HG02870 (cell line): ENCODE results near the gene SH3PXD2B.

Experiments used
- ATAC-seq: cut with Tn5 transposase; IDR thresholded peaks from one replicate; pipeline ENCODE4 v1.9.1; 2021; ENCODE audit warnings: mild to moderate bottlenecking, moderate library complexity; ENCODE audit not compliant: unreplicated experiment

The SH3PXD2B gene

DNA sequence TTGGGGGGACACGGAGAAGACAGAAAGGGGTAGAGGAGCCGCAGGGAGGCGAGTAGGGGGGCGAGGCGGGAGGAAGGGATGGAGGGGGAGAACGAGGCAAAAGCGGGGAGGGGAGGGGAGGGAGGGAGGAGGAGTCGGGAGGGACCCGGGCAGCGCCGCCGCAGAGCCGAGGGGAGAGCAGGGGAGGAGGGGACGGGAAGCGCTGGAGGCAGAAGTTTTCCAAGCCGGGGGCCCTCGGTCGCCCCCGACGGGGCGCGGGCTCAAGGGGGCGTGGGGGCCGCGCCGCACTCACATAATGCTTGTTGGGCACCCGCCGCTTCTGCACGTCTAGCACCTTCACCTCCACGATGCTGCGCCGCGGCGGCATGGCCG, 353 bp downstream of the SH3PXD2B start:
- no peak for ATAC-seq

DNA sequence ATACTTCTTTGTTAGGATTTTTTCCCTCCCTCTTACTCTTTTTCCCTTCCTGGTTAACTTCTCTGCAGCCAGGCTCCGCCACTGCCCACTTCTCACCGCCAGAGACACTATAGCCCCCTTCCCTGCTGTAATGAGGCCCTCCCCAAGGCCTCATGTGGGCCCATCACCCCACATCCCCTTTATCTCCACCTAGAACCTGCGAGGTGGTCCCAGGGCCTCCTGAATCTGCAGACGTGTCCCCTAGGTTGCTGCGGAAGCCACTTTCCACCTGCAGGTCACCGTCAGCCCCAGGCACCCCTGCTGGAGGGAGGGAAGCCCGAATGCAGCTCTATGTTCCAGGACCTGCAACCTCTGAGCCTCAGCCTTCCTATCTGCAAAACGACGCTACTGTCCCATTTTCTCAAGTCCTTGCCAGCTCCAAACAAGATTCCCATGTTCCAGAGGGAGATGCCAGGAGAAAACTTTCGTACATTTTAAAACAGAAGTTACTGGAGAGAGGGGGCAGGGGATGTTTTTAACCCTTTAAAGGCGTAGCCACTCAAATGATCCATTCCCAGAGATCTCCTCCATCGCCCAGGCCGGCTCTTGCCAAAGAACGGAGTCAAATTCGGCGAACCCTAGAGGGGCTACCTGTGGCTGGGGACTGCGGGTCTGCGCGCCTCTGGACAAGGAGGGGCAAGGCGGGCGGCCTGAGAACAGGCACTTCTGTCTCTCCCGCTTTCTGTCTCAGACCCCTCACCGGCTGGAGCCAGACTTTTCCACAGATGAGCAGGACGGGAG, 929 bp downstream of the SH3PXD2B start:
- ATAC-seq = no peak

DNA sequence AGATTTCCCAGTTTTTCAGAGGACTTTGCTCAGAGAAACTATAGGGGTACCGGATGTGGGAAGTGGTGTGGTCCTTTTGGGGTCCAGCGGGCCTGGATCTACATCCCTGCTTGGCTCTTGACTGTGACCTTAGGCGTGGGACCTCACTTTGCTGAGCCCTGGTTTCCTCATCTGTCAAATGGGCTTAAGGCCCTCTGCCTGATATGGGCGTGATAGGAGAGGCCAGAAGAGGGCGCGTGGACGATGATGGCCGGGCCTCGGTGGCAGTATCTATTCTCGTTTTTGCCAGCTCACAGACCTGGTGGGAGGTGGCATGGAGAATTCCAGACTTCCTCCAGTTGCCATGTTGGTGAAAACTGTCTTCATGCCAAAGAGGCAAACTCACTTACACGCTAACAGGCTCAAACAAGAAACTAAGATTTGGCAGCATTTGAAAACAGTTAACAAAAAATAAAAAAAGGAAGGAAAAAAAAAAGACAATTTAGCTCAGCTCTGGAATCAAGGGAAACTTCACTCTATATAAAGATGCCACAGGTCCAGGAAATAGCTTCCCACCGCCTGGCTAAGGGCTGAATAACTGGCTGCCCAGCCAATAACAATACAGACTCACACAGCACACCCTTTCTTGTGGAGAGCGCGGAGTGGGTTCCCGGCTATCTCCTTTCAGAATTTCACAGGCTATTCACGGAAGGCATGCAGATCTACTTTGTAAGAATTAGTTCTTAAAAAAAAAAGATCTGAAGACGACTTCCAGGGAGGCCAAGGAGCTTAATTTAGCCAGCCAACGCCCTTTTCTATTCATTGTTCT, 1.7 kb downstream of the SH3PXD2B start:
- no peak for ATAC-seq

DNA sequence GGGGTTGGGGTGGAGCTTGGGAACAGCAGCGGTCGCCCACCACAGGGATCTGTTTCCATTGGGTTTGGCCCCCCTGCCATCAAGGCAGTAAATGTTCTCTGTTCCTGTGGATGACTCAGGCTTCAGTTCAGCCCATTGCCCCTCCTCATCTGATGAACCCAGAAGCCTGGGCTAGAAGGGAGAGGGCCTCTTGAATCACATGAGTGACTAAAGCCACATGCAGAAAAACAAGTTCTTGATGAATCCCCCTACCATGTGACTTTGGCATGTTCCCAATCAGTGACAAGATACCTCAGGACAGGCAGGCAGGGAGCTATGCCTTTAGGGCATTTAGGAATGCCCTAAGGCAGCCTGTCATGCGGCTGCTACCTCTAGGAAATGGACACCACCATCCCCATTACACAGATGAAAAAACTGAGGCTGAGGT, 2.5 kb downstream of the SH3PXD2B start:
- no peak for ATAC-seq

DNA sequence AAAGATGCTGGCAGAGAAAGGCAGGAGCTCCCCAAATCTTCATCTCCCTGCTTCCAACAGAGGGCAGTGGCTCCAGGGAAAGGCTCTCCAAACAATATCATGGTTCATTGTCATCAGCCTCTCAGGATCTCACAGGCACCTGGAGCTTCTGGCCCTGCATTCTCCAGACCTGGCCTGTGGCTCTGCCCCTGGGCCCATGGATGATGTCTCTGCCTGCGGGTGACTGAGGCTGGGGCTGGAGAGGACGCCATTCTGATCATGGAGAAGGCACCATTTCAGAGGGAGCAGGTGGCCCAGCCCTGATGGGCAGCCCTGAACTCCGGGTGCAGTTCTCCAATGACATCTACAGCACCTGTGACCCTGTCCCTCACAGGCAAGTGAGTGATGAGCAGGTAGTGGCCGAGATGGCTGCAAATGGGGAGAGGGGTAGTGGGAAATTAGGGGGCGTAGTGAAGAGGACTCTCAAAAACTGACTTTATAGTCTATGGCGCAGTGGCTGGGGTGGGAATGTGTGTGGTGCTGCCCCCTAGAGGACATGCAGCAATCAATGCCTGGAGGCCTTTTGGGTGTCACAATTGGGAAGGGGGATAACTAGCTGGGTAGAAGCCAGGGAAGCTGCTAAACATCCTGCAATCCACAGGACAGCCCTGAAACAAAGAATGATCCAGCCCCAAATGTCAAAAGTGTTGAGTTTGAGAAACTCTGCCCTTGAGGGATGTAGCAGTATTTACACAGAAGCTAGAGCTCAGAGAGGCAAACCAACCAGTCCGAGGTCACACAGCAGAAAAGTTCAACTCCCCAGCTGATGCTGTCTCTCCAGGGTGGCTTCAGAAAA, 3.2 kb downstream of the SH3PXD2B start:
- ATAC-seq = no peak

DNA sequence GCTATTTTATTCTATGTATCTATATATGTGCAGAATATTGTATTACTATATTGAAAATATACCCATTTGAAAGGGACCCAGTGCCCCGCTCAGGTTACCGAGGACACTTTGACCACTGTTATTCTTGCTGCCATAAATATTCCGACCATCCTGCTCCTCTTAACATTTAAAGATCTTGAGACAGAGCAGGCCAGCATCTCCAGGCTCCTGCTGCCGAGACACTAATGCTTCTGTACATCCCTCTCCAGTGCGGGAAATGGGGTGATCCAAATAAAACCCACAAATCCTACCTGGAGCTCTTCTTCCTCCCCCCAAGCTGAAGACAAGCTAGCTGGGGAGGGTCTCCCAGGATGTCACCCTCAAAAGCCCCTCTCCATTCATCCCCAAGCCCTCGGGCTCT, 3.9 kb downstream of the SH3PXD2B start:
- no peak for ATAC-seq

DNA sequence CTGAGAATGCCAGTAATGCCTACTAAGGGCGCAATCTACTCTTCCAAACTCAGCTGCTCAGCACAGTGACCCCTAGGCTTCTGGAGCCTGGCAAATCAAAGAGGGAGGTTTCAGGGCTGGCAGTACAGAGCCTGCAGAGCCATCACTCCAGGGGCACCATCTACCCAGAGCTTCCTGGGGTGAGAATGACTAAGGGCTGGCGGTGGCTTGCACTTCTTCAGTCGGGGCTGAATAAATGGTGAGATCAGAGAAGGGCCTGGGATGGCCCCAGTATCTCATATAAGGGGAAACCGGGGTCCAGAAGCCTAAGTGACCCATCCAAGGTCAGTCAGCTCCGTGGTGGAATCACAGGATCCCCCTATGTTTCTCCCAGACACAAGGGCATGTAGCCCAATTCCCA, 5.3 kb downstream of the SH3PXD2B start:
- no peak for ATAC-seq

DNA sequence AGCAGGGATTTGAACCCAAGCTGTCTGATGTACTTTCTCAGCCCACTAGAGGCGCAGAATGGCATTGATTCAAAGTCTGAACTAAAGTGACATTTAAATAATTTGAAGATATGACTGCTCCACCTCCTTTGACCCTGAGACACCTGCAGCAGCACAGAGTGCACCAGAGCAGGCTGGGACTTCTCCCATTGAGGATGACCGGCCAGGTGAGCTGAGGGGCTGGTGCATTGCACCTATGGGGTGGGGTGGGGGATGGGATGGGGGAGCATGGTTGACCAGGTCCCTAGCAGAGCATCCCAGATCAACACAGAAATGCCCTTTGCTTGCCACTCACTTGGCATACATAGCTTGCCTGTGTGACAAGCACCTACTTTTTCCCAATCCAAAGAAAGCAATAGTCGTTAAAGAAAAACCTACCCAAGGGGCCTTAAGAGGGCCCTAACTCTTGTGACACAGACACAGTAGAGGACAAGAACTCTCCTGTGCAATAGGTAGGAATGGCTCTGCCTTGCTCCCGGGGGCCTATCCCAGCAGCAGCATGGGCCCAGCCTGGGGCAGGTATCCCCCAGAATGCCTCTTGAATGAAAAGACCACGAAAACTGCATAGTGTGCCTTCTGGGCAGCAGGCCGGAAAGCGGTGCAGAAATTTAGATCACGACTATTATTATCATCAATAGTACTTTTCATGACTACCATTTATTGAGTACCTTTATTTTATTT, 6.5 kb downstream of the SH3PXD2B start:
- no peak for ATAC-seq

DNA sequence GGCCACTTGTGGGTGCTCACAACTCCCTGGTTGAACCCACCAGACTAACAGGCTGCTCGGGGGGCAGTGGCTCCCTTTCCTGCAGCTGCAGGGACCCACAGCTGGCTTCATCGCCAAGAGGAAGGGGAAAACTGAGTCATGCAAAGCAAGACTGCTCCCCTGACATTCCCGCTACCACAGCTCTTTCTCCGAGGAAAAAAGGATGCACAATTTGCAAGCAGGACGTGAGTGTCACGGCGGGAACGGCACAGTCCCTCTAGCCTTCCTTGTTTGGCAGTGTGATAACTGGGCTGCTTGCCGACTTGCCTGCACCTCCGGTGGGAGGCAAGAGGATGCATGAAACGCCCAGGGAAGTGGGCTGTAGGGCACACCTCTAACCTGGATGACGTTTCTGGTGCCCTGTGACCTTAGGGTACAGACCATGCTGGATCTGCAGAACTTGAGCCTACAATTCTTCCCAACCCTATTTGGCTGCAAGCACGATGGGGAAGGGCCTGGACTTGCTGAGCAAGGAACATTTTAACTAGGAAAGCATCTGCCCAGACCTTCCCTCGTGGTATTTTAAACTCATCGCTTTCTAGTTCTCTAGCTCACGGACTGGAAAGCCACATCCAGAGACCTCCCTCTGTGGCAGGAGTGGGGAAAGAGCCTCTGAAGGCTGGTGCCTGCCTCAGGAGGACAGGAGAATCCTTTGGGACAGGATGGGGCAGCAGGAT, 7.8 kb downstream of the SH3PXD2B start:
- no peak for ATAC-seq

DNA sequence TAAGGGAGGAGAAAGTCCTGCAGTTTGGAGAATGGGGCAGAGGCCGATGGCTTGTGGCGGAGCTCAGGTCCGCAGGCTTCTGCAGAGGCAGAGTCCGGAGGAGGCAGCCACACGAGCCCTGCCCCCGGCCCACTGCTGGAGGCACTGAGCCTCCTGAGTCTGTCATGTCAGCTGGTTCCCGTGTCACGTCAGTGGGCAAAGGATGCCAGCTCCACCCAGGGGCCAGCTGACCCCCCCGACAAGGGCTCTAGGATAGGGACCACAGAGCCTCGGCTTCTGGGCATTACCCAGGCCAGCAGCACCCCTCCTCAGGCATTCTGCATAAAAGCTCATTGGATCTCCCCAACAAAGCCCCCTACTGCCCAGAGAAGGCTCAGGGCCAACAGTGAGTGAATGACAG, 8.5 kb downstream of the SH3PXD2B start:
- no peak for ATAC-seq

DNA sequence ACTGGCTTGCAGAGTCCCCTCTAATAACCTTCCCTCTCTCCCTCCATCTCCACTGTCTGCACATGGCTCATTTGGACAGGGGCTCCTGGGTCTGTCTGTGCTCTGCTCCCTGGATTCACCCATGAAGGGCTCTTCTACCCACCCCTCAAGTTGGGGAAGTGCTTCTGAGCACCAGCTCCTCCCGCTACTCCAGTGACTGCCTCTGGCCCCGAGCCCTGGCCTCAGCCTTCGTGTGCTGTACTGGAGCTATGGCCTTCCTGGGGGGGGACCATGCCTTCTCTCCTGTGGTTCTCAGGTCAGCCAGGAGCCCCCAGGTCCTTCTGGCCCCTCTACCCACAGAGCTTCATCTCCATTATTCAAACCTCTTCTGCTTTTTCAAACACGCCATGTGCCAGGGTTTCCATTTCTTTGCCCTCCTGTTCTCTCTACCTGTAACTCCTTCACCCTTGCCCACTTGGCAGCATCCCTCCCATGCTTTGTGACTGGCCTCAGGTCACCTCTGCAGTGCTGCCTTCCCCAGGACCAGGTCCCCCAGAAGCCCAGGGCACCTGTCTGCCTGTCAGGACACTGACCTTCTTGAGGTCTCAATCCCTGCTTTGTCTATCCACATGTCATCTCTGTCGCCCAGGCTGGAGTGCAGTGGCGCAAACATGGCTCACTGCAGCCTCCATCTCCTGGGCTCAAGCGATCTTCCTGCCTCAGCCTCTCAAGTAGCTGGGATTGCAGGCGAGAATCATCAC, 9.5 kb downstream of the SH3PXD2B start:
- no peak for ATAC-seq

DNA sequence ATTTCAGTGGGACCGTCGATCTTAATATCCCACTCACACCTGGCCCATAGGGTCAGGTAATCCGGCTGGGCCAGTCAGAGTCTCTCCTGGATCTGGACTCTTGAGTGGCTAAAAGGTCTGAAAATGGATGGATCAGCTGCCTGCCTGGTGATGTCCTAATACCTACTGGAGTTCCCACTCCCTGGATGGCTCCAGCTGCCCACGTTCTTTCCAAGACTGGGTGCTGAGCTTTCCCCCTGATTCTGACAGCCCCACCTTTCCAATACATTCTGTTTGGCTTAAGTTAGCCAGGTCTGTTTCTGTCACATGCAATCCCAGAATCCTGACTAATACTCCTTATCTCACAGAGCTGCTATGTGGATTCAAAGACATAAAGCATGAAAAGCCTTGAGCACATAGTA, 10.2 kb downstream of the SH3PXD2B start:
- ATAC-seq = no peak

DNA sequence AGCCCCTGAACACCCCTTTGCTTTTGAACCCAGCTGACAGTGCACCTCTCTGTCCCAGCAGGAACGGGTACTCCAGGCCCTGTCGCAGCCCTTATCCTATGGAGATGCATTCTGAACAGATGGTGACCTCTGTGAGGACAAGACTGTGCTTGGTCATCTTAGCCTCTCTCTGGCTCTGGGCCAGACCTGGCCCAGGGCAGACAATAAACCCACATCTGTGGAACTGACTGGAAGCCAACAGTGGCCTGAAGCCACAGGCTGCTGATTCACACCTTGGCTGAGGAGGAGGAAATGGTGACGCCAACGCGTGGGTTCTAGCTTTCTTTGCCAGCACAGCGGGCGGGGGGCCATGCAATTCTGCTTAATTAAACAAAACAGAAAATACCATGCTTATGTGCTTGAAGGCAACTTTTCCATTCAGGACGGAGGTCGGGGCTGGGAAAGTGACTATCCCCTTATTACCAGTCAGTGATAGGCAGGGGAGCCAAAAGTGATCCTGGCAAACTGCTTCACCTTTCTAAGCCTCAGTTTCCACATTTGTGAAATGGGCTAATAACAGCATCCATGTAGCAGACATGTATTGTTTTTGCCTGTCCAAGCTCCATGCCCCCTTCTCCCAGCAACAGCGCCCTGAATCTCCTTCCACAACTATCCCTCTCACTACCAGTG, 10.8 kb downstream of the SH3PXD2B start:
- no peak for ATAC-seq

DNA sequence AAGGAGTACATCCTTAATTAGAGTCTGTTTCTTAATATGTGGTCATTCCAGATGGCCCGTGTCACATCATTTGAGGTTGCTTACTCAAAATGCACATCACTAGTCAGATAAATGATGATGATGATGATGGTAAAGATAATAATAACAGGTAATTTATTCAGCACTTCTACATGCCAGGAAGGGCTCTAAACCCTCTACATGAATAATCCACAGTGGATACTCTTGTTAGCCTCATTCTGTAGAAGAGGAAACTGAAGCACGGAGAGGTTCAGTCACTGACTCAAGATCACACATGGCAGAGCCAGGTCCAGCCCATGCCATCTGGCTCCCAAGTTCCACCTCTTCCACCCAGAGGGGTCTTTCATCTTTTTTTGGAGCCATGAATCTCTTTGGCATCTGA, 11.7 kb downstream of the SH3PXD2B start:
- ATAC-seq = no peak

DNA sequence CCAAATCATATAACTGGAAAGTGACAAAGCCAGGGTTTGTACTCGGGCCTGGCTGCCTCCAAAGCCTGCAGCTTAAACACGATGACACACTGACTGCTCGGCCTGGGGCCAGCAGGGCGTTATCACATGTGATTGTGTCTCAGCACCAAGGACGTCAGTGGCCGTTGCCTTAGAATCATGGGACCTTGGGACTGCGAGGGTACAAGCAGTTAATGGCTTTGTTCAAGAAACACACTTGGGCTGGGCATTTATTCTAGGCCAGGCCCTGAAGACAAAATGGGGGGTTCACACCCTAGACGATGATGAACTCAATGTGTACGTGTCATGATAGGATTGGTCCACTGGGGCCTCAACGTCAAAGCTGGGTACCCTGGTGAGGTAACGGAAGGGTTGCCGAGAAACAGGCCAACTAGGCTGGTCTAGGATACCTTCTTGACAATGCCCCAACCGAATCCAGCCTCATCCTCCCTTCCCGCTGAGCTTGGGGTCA, 13.0 kb downstream of the SH3PXD2B start:
- ATAC-seq = no peak

DNA sequence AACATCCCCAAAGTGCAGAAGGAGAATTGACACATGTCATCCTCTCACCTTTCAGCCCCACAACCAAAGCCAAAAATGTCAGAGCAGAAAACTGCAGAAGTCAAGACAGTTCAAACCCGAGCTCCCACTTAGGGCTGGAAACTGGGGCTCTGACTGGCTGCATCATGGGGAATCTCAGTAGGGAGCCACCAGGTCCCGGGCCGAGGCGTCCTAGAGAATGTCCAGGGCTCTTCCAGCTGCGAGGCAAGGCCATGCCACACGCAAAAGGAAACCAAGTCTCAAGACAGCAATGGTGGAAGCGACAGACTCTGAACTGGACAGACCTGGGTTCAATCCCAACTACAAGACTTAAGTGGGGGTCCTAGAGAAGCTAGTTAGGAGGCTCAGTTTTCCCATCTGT, 13.8 kb downstream of the SH3PXD2B start:
- ATAC-seq = no peak

DNA sequence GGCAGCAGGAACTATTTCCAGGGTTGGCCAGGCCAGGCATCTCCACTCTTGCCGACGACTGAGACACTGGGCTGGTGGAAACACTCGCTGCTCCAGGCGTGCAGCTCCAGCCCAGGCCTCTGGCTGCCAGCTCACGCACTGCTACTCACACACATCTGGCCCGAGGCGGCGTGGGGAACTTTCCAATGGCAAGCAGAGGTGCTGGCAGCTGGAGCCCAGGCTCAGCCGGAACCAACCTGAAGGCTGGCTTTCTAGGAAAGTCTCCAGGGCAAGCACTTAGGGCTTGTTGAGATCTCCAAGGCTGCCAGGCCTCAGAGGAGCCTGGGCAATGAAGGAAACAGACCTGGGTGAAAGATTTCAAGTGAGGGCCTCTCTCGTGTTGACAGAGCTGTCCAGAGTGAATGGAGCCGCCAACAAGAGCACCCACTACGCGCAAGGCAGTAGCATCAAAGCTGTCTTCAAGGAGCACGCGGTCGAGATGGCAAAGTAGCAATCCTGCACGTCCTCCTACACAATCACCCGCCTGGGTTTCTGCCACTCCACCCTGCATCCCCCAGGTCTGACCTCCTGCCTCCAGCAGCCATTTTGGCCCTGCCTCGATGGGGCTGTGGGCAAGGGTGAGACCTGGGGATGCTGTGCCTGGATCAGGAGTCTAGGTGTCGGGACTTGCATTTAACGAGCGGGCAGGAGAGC, 14.4 kb downstream of the SH3PXD2B start:
- no peak for ATAC-seq

DNA sequence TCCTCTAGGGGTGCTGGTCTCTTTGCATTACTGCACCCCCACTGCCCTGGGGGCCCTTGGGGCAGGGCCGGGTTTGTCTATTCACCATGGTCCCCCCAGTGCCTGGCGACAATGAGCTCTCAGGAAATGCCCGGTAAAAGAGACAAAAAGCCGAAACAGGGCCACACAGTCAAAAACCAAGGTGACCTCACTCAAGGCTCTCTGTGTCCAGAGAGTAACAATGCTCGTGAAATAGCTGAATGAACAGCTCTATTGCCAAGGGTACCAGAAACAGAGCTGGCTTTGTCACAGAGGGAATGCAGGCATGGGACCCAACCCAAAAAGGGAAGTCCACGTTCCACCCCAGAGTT, 16.0 kb downstream of the SH3PXD2B start:
- ATAC-seq = no peak
